Hepatocyte (in vitro differentiated cells): ENCODE data around the gene SRPK2. TPM values are rescaled to one million over a fixed set of nuclear protein-coding genes. Genes with fewer than 3 reads are reported as not detected.

ENCODE experiments used
- DNase-seq: peaks from one replicate; pipeline ENCODE4 v3.0.0-alpha.2; 2016; ENCODE audit warnings: low spot score
- H2AFZ ChIP-seq: fragments of 200-600 bp; sonication (generic); 2 replicates; pipeline ENCODE4 v1.6.0; 2016; ENCODE audit warnings: antibody characterized with exemption, mild to moderate bottlenecking
- H3K27ac ChIP-seq: fragments of 200-600 bp; sonication (generic); 2 replicates; pipeline ENCODE4 v1.5.1; 2016; ENCODE audit warnings: mild to moderate bottlenecking
- H3K27me3 ChIP-seq: fragments of 200-600 bp; sonication (generic); 2 replicates; pipeline ENCODE4 v1.6.1; 2016
- H3K36me3 ChIP-seq: fragments of 200-600 bp; sonication (generic); replicated peaks from 2 replicates; pipeline ENCODE4 v1.5.1; 2016; ENCODE audit warnings: low read depth; ENCODE audit not compliant: insufficient read depth
- H3K4me1 ChIP-seq: fragments of 200-600 bp; sonication (generic); 2 replicates; pipeline ENCODE4 v1.5.1; 2016; ENCODE audit warnings: mild to moderate bottlenecking, moderate library complexity; ENCODE audit not compliant: insufficient read depth
- H3K4me2 ChIP-seq: fragments of 200-600 bp; sonication (generic); 2 replicates; pipeline ENCODE4 v1.6.0; 2016
- H3K4me3 ChIP-seq: fragments of 200-600 bp; sonication (generic); 2 replicates; pipeline ENCODE4 v1.5.1; 2016; ENCODE audit warnings: mild to moderate bottlenecking
- H3K79me2 ChIP-seq: fragments of 200-600 bp; sonication (generic); 2 replicates; pipeline ENCODE4 v1.6.0; 2017; ENCODE audit warnings: mild to moderate bottlenecking
- H3K9me2 ChIP-seq: fragments of 200-600 bp; sonication (generic); replicated peaks from 2 replicates; pipeline ENCODE4 v1.6.0; 2017; ENCODE audit warnings: mild to moderate bottlenecking; ENCODE audit not compliant: insufficient read depth
- H3K9me3 ChIP-seq: fragments of 200-600 bp; sonication (generic); 2 replicates; pipeline ENCODE4 v1.5.1; 2016; ENCODE audit warnings: low read depth, mild to moderate bottlenecking
- H4K20me1 ChIP-seq: fragments of 200-600 bp; sonication (generic); 2 replicates; pipeline ENCODE4 v1.6.0; 2016; ENCODE audit warnings: mild to moderate bottlenecking; ENCODE audit not compliant: insufficient read depth, poor library complexity, severe bottlenecking
- CTCF ChIP-seq: fragments of 200-600 bp; sonication (generic); IDR thresholded peaks from 2 replicates; pipeline ENCODE4 v1.5.1; 2016; ENCODE audit warnings: antibody characterized with exemption, mild to moderate bottlenecking; ENCODE audit not compliant: poor library complexity
- EZH2 ChIP-seq: fragments of 200-600 bp; sonication (generic); IDR thresholded peaks from 2 replicates; pipeline ENCODE4 v1.6.1; 2016; ENCODE audit warnings: antibody characterized with exemption, mild to moderate bottlenecking, borderline replicate concordance
- EZH2phosphoT487 ChIP-seq: fragments of 200-600 bp; sonication (generic); IDR thresholded peaks from one replicate; pipeline ENCODE4 v1.6.1; 2018; ENCODE audit warnings: antibody characterized with exemption, mild to moderate bottlenecking, low read depth, moderate library complexity; ENCODE audit not compliant: unreplicated experiment, severe bottlenecking
- WGBS: methylation state at CpG from one replicate; pipeline ENCODE4 v1.1.6; 2016; ENCODE audit warnings: low lambda C conversion rate; ENCODE audit errors: missing lambda C conversion rate; 5-methylcytosine and 5-hydroxymethylcytosine counted together
- polyA plus RNA-seq: library from polyadenylated mRNA; unstranded; fragments of >200 nt; fragmentation: Nextera tagmentation; extraction: Ambion mirVana; gene quantifications from 2 replicates; pipeline ENCODE4 v1.2.1, GENCODE V29; 2016
- total RNA-seq: library from RNA; depleted of rRNA; stranded (reverse); fragments of >200 nt; gene quantifications from 2 replicates; pipeline ENCODE4 v1.2.3, GENCODE V29; 2014

Gene SRPK2
- total and polyA plus RNA-seq, 2 experiments from 2014 or later: 41.4 to 46.1 TPM

- no peaks in the 10 kb centered on the region for H3K27me3 ChIP-seq
- peaks cover 62% of the 10 kb centered on the region for H3K79me2 ChIP-seq
- TF ChIP-seq CTCF (no peak), EZH2phosphoT487 (no peak), EZH2 (no peak)
- H3K36me3 ChIP-seq: no peaks in the 10 kb centered on the region
- no peak overlapping the region for H3K4me3 ChIP-seq
- peaks cover 4% of the 10 kb centered on the region for H3K4me1 ChIP-seq
- WGBS: 93% methylated on average over 9 of the region's 9 CpGs
- no peak overlapping the region for H3K4me2 ChIP-seq
- H3K9me3 ChIP-seq: no peaks in the 10 kb centered on the region
- H2AFZ ChIP-seq: no peak overlapping the region
- no peaks in the 10 kb centered on the region for H4K20me1 ChIP-seq
- no peak overlapping the region for H3K27ac ChIP-seq
- no peaks in the 10 kb centered on the region for H3K9me2 ChIP-seq
- DNase-seq: no peak
These were observed 184.2 kb downstream of the SRPK2 start for GRCh38 chr7:105204520-105204919.

- no peaks in the 10 kb centered on the region for H3K9me2 ChIP-seq
- no peak for DNase-seq
- peaks cover 48% of the 10 kb centered on the region for H3K79me2 ChIP-seq
- H3K4me3 ChIP-seq: no peak overlapping the region
- no peak overlapping the region for H2AFZ ChIP-seq
- H3K27me3 ChIP-seq: no peaks in the 10 kb centered on the region
- WGBS: 60% methylated on average over 3 of the region's 3 CpGs
- H3K36me3 ChIP-seq: no peaks in the 10 kb centered on the region
- H3K27ac ChIP-seq: peak overlapping the region; percentile 72
- H3K4me2 ChIP-seq: peak overlapping the region; percentile 19
- H3K4me1 ChIP-seq: peaks cover 10% of the 10 kb centered on the region
- no peaks in the 10 kb centered on the region for H3K9me3 ChIP-seq
- TF ChIP-seq EZH2 (no peak), EZH2phosphoT487 (no peak)
- no peaks in the 10 kb centered on the region for H4K20me1 ChIP-seq
These were observed 186.1 kb downstream of the SRPK2 start for GRCh38 chr7:105202616-105203015.

DNA sequence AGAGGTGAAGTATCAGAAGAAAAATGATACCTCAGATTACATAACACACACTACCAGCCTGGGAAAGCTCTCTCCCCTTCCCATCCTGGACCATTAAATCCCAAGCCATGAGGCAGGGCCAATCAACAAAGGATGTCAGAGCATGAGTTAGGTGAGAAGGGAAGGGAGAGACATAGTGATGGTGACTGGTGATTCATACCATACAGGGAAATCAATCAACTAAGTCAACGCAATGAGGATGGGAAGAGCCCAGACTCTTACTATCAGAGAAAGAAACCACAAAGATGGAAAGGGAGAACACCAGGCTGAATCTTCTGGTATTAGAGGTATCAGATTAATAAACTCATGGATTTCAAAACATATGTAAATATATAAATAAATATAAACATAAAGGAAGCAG, 189.3 kb downstream of the SRPK2 start:
- H3K9me3 ChIP-seq: no peaks in the 10 kb centered on the region
- WGBS: 89% methylated on average over 1 of the region's 1 CpG
- no peak overlapping the region for H3K4me2 ChIP-seq
- H3K27ac ChIP-seq: no peak overlapping the region
- no peaks in the 10 kb centered on the region for H3K9me2 ChIP-seq
- H3K36me3 ChIP-seq: no peaks in the 10 kb centered on the region
- TF ChIP-seq EZH2phosphoT487 (no peak), CTCF (no peak)
- no peak overlapping the region for H2AFZ ChIP-seq
- DNase-seq: no peak
- no peaks in the 10 kb centered on the region for H3K27me3 ChIP-seq
- peaks cover 5% of the 10 kb centered on the region for H4K20me1 ChIP-seq
- H3K4me3 ChIP-seq: no peak overlapping the region
- H3K4me1 ChIP-seq: peaks cover 10% of the 10 kb centered on the region
- H3K79me2 ChIP-seq: peaks cover 42% of the 10 kb centered on the region

GRCh38 chr7:105198223-105198622, 190.5 kb downstream of the SRPK2 start:
- H4K20me1 ChIP-seq: peaks cover 5% of the 10 kb centered on the region
- peak; percentile 44 for DNase-seq
- H3K4me3 ChIP-seq: no peak overlapping the region

More at GRCh38 chr7:105198223-105198622, 190.5 kb downstream of the SRPK2 start:
- Histone ChIP-seq H3K79me2 (peaks cover 35% of the 10 kb centered on the region), H3K27me3 (no peaks in the 10 kb centered on the region), H3K4me2 (peak overlapping the region; percentile 35), H3K27ac (no peak overlapping the region), H3K9me3 (no peaks in the 10 kb centered on the region), H3K36me3 (no peaks in the 10 kb centered on the region), H2AFZ (no peak overlapping the region), H3K4me1 (peaks cover 9% of the 10 kb centered on the region), H3K9me2 (no peaks in the 10 kb centered on the region)
- no peak for TF ChIP-seq EZH2phosphoT487
- TF ChIP-seq EZH2: no peak
- no peak for TF ChIP-seq CTCF
- WGBS: 31% methylated on average over 2 of the region's 2 CpGs
